ENCODE measurements around the gene OGFR.

The OGFR gene

GRCh38 chr20:62782149-62782892 is 22.3 kb upstream of the OGFR start:
- no peaks in the 10 kb centered on the region for H3K36me3 Mint-ChIP-seq (ENCODE audit: insufficient read depth)
- H3K27me3 Mint-ChIP-seq, result no peaks in the 10 kb centered on the region
- no peak overlapping the region for H3K27ac Mint-ChIP-seq
- no peak overlapping the region for H3K4me3 Mint-ChIP-seq
- no peaks in the 10 kb centered on the region for H3K9me3 Mint-ChIP-seq
- peaks cover 3 to 7% of the 10 kb centered on the region in 2 donors for H3K4me1 Mint-ChIP-seq (ENCODE audit: low read depth in 2 of 2)
- DNase-seq, result no peak
- ATAC-seq (replicated peaks), result no peak

DNA sequence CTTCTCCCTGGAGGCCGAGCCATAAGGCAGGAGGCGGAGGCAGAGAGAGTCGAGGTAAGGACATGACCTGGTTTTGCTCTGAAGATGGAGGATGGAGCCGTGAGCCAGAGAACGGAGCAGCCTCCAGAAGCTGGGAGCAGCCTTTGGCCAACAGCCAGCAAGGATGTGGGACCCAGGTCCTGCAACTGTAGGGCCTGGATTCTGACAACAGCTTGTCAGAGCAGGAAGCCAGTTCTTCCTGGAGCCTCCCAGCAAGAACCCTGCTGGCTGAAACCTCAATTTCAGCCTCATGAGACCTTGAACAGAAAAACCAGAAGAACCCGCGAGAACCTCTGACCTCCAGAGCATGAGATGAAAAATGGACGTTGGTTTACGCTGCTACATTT is 21.7 kb upstream of the OGFR start:
- H3K9me3 Mint-ChIP-seq, result no peaks in the 10 kb centered on the region
- DNase-seq (no peak), ATAC-seq (replicated peaks) (no peak)
- peaks cover 0 to 4% of the 10 kb centered on the region in 2 donors for H3K4me1 Mint-ChIP-seq (ENCODE audit: low read depth in 2 of 2)
- no peaks in the 10 kb centered on the region for H3K27me3 Mint-ChIP-seq
- H3K4me3 Mint-ChIP-seq, result no peak overlapping the region
- H3K36me3 Mint-ChIP-seq (ENCODE audit: insufficient read depth), result no peaks in the 10 kb centered on the region
- H3K27ac Mint-ChIP-seq, result no peak overlapping the region

GRCh38 chr20:62784497-62784896 is 20.1 kb upstream of the OGFR start:
- no peaks in the 10 kb centered on the region for H3K36me3 Mint-ChIP-seq (ENCODE audit: insufficient read depth)
- peaks cover 0 to 4% of the 10 kb centered on the region in 2 donors for H3K4me1 Mint-ChIP-seq (ENCODE audit: low read depth in 2 of 2)
- H3K9me3 Mint-ChIP-seq, result no peaks in the 10 kb centered on the region
- DNase-seq (no peak), ATAC-seq (replicated peaks) (no peak)
- no peak overlapping the region for H3K4me3 Mint-ChIP-seq
- no peak overlapping the region for H3K27ac Mint-ChIP-seq
- no peaks in the 10 kb centered on the region for H3K27me3 Mint-ChIP-seq

- Mint-ChIP-seq H3K36me3 (ENCODE audit: insufficient read depth) (no peaks in the 10 kb centered on the region), H3K27ac (no peak overlapping the region), H3K27me3 (no peaks in the 10 kb centered on the region), H3K4me1 (ENCODE audit: low read depth in 2 of 2) (peaks cover 0 to 4% of the 10 kb centered on the region in 2 donors), H3K4me3 (no peak overlapping the region), H3K9me3 (no peaks in the 10 kb centered on the region)
- ATAC-seq (replicated peaks) (no peak), DNase-seq (no peak)
Observed at GRCh38 chr20:62785393-62785792, 19.2 kb upstream of the OGFR start.

DNA sequence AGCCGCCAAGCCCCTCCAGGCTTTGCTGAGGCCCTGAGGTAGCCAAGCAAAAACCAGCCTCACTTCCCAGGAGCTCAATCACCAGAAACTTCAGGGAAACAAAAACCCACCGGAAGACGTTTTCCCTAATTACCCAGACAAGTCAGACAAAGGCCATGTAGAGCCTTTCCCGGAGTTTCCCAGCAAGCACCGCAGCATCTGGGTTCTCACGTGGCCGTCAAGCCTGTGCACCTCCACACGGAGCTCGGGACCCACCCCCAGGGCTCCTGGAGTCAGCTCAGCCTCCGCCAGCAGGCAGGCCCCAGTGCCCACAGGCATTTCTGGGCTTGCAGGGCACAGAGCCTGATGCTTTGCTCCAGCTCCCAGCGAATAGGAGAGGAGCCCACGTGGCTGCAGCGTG is 18.5 kb upstream of the OGFR start:
- Mint-ChIP-seq H3K36me3 (ENCODE audit: insufficient read depth) (no peaks in the 10 kb centered on the region), H3K27me3 (no peaks in the 10 kb centered on the region), H3K4me1 (ENCODE audit: low read depth in 2 of 2) (peaks cover 0 to 4% of the 10 kb centered on the region in 2 donors), H3K9me3 (no peaks in the 10 kb centered on the region), H3K27ac (no peak overlapping the region), H3K4me3 (no peak overlapping the region)
- ATAC-seq (replicated peaks) (no peak), DNase-seq (no peak)

DNA sequence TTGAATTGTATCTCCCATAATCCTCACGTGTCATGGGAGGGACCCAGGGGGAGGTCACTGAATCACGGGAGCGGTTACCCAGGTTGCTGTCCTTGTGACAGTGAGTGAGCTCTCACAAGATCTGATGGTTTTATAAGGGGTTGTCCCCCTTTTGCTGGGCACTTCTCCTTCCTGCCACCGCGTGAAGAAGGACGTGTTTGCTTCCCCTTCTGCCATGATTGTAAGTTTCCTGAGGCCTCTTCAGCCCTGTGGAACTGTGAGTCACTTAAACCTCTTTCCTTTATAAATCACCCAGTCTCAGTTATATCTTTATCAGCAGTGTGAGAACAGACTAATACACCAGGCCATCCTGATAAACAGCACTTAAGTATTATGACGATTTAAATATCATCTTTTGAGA is 17.3 kb upstream of the OGFR start:
- Mint-ChIP-seq H3K27ac (no peak overlapping the region), H3K36me3 (ENCODE audit: insufficient read depth) (no peaks in the 10 kb centered on the region), H3K4me3 (no peak overlapping the region), H3K27me3 (no peaks in the 10 kb centered on the region), H3K4me1 (ENCODE audit: low read depth in 2 of 2) (peaks cover 5 to 9% of the 10 kb centered on the region in 2 donors), H3K9me3 (no peaks in the 10 kb centered on the region)
- ATAC-seq (replicated peaks) (no peak), DNase-seq (no peak)

- Mint-ChIP-seq H3K27me3 (no peaks in the 10 kb centered on the region), H3K9me3 (no peaks in the 10 kb centered on the region), H3K36me3 (ENCODE audit: insufficient read depth) (peaks cover 2% of the 10 kb centered on the region), H3K4me3 (no peak overlapping the region), H3K27ac (no peak overlapping the region), H3K4me1 (ENCODE audit: low read depth in 2 of 2) (peaks cover 5 to 9% of the 10 kb centered on the region in 2 donors)
- ATAC-seq (replicated peaks), result no peak
- no peak for DNase-seq
Observed at GRCh38 chr20:62787866-62788265, 16.8 kb upstream of the OGFR start.

GRCh38 chr20:62788607-62789006 is 16.0 kb upstream of the OGFR start:
- peaks cover 6% of the 10 kb centered on the region for H3K36me3 Mint-ChIP-seq (ENCODE audit: insufficient read depth)
- peaks cover 10 to 13% of the 10 kb centered on the region in 2 donors for H3K4me1 Mint-ChIP-seq (ENCODE audit: low read depth in 2 of 2)
- H3K4me3 Mint-ChIP-seq, result no peak overlapping the region
- no peaks in the 10 kb centered on the region for H3K9me3 Mint-ChIP-seq
- H3K27me3 Mint-ChIP-seq, result no peaks in the 10 kb centered on the region
- no peak for ATAC-seq (replicated peaks)
- no peak for DNase-seq
- H3K27ac Mint-ChIP-seq, result no peak overlapping the region

DNA sequence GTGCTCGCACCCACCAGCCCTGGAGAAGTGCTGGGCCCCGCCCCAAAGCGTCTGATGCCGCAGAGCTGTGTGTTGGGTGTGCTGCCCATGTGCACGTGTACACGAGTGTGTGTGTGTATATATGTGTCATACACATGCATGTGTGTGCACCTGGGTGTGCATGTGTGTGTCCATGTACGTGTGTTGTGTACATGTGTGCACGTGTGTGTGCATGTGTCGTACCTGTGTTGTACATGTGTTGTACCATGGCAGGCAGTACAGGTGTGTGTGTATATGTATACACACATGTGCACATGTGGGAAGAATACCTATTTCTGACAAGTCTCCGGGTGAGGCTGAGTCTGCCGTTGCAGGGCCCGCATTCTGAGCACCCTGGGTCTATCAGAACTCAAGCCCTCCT is 14.6 kb upstream of the OGFR start:
- Mint-ChIP-seq H3K9me3 (no peaks in the 10 kb centered on the region), H3K4me1 (ENCODE audit: low read depth in 2 of 2) (peaks cover 10 to 21% of the 10 kb centered on the region in 2 donors), H3K27me3 (no peaks in the 10 kb centered on the region), H3K4me3 (no peak overlapping the region), H3K36me3 (ENCODE audit: insufficient read depth) (peaks cover 20% of the 10 kb centered on the region), H3K27ac (no peak overlapping the region)
- ATAC-seq (replicated peaks) (no peak), DNase-seq (no peak)

- Mint-ChIP-seq H3K9me3 (no peaks in the 10 kb centered on the region), H3K27me3 (no peaks in the 10 kb centered on the region), H3K4me1 (ENCODE audit: low read depth in 2 of 2) (peaks cover 10 to 24% of the 10 kb centered on the region in 2 donors), H3K36me3 (ENCODE audit: insufficient read depth) (peaks cover 31% of the 10 kb centered on the region), H3K27ac (peak overlapping the region; percentile 20 to 87), H3K4me3 (peak overlapping the region in 1 of 2 donors; percentile 55)
- DNase-seq (peak; percentile 50 to 62 (median 57)), ATAC-seq (replicated peaks) (no peak)
Observed at GRCh38 chr20:62791301-62792181, 13.1 kb upstream of the OGFR start.

GRCh38 chr20:62792182-62792939 is 12.3 kb upstream of the OGFR start:
- no peak for ATAC-seq (replicated peaks)
- Mint-ChIP-seq H3K9me3 (no peaks in the 10 kb centered on the region), H3K36me3 (ENCODE audit: insufficient read depth) (peaks cover 36% of the 10 kb centered on the region), H3K4me3 (peak overlapping the region; percentile 89 to 90), H3K27ac (peak overlapping the region; percentile 96 to 97), H3K4me1 (ENCODE audit: low read depth in 2 of 2) (peaks cover 15 to 28% of the 10 kb centered on the region in 2 donors), H3K27me3 (no peaks in the 10 kb centered on the region)
- no peak for DNase-seq

GRCh38 chr20:62792940-62793756 is 11.5 kb upstream of the OGFR start:
- no peak for DNase-seq
- H3K27me3 Mint-ChIP-seq, result no peaks in the 10 kb centered on the region
- H3K36me3 Mint-ChIP-seq (ENCODE audit: insufficient read depth), result peaks cover 36% of the 10 kb centered on the region

DNA sequence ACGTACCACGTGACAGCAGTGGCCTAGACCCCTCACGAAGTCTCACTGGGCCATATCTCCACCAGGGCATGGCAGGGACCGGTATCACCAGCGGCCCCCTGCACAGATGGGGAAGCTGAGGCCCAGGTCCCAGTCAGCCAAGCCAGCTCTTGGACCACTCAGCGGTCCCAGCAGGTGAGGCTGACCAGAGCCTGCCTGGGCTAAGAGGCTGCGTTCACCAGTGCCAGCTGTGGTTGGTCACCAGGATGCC is 11.0 kb upstream of the OGFR start:
- H3K4me3 Mint-ChIP-seq, result peak overlapping the region; percentile 89 to 90
- ATAC-seq (replicated peaks), result no peak
- no peaks in the 10 kb centered on the region for H3K27me3 Mint-ChIP-seq
- peaks cover 36% of the 10 kb centered on the region for H3K36me3 Mint-ChIP-seq (ENCODE audit: insufficient read depth)
- peak overlapping the region; percentile 96 to 97 for H3K27ac Mint-ChIP-seq
- DNase-seq, result no peak
- H3K4me1 Mint-ChIP-seq (ENCODE audit: low read depth in 2 of 2), result peaks cover 28 to 38% of the 10 kb centered on the region in 2 donors
- H3K9me3 Mint-ChIP-seq, result no peaks in the 10 kb centered on the region

More at GRCh38 chr20:62792940-62793756, 11.5 kb upstream of the OGFR start:
- Mint-ChIP-seq H3K4me3 (peak overlapping the region; percentile 89 to 90), H3K27ac (peak overlapping the region; percentile 96 to 97), H3K4me1 (ENCODE audit: low read depth in 2 of 2) (peaks cover 23 to 34% of the 10 kb centered on the region in 2 donors), H3K9me3 (no peaks in the 10 kb centered on the region)
- no peak for ATAC-seq (replicated peaks)
